Endodermal cell (in vitro differentiated cells): ENCODE measurements around the gene BTBD19. TPM values are rescaled to one million over a fixed set of nuclear protein-coding genes. Genes with fewer than 3 reads are reported as not detected.

Experiments
- DNase-seq: peaks from one replicate; pipeline ENCODE4 v3.0.0-alpha.2; 2017
- H3K27ac ChIP-seq: 2 replicates; pipeline ENCODE4 v1.5.1; 2013; ENCODE audit warnings: mild to moderate bottlenecking, low read depth, low read length, moderate library complexity
- H3K27me3 ChIP-seq: 2 replicates; pipeline ENCODE4 v1.6.1; 2013; ENCODE audit warnings: mild to moderate bottlenecking, low read length, moderate library complexity; ENCODE audit not compliant: insufficient read depth, control insufficient read depth, poor library complexity, severe bottlenecking
- H3K36me3 ChIP-seq: 2 replicates; pipeline ENCODE4 v1.7.0; 2013; ENCODE audit warnings: mild to moderate bottlenecking, low read length, moderate library complexity; ENCODE audit not compliant: control insufficient read depth, insufficient read depth
- H3K4me1 ChIP-seq: one replicate; pipeline ENCODE4 v1.7.0; 2013; ENCODE audit warnings: low read length; ENCODE audit not compliant: control insufficient read depth, insufficient read depth
- H3K4me3 ChIP-seq: 2 replicates; pipeline ENCODE4 v1.5.1; 2013; ENCODE audit warnings: mild to moderate bottlenecking, low read length, moderate library complexity
- H3K9ac ChIP-seq: 2 replicates; pipeline ENCODE4 v1.6.1; 2013; ENCODE audit warnings: mild to moderate bottlenecking, low read length, moderate library complexity; ENCODE audit not compliant: poor library complexity, severe bottlenecking; ENCODE audit errors: extremely low read depth
- H3K9me3 ChIP-seq: 2 replicates; pipeline ENCODE4 v1.6.1; 2013; ENCODE audit warnings: mild to moderate bottlenecking, low read length, moderate library complexity; ENCODE audit not compliant: control insufficient read depth
- H3K27ac Mint-ChIP-seq: 2 replicates; pipeline ENCODE4 v1.8.0; 2020; ENCODE audit warnings: mixed read lengths
- H3K27me3 Mint-ChIP-seq: 2 replicates; pipeline ENCODE4 v1.8.0; 2021; ENCODE audit warnings: mild to moderate bottlenecking, mixed read lengths; ENCODE audit not compliant: insufficient read depth
- H3K36me3 Mint-ChIP-seq: 2 replicates; pipeline ENCODE4 v1.8.0; 2020; ENCODE audit warnings: low read depth, mixed read lengths
- H3K4me1 Mint-ChIP-seq: 2 replicates; pipeline ENCODE4 v1.8.0; 2020; ENCODE audit warnings: mixed read lengths
- H3K4me3 Mint-ChIP-seq: 2 replicates; pipeline ENCODE4 v1.8.0; 2020; ENCODE audit warnings: mild to moderate bottlenecking, moderate library complexity, mixed read lengths
- H3K9me3 Mint-ChIP-seq: 2 replicates; pipeline ENCODE4 v1.8.0; 2020; ENCODE audit warnings: mild to moderate bottlenecking, mixed read lengths
- CTCF ChIP-seq: fragments of 200-600 bp; sonication (generic); conservative IDR thresholded peaks from 2 replicates; pipeline ENCODE4 v1.5.0; 2021; ENCODE audit warnings: antibody characterized with exemption, mild to moderate bottlenecking
- WGBS, 2 experiments: methylation state at CpG; one replicate each; pipeline versions ENCODE4 v1.1.5 to v1.1.7; 2013; ENCODE audit warnings: missing lambda C conversion rate in 2 of 2, mixed read lengths in 1 of 2; ENCODE audit not compliant: insufficient coverage in 1 of 2, insufficient read length in 1 of 2; 5-methylcytosine and 5-hydroxymethylcytosine counted together
- total RNA-seq, 2 donors: library from RNA; stranded (reverse); fragmentation: NEBNext Ultra II Directional in 1 of 2; extraction: Animal tissue kit (Norgen Biotek cat#: 25700) in 1 of 2; gene quantifications; 2 replicates in 1 of 2; 3 replicates in 1 of 2; pipeline ENCODE4 v1.2.1, GENCODE V29; 2021

The BTBD19 gene
- total RNA-seq, 2 donors from 2014 or later = 7.4 to 7.9 TPM

GRCh38 chr1:44829506-44830384 lies 21.4 kb downstream of the BTBD19 start:
- Histone ChIP-seq H3K4me1 (no peaks in the 10 kb centered on the region), H3K36me3 (no peaks in the 10 kb centered on the region), H3K4me3 (no peak overlapping the region), H3K27me3 (no peaks in the 10 kb centered on the region), H3K9ac (no peak overlapping the region), H3K9me3 (no peaks in the 10 kb centered on the region), H3K27ac (no peak overlapping the region)
- Mint-ChIP-seq H3K27ac (no peak overlapping the region), H3K27me3 (no peaks in the 10 kb centered on the region), H3K9me3 (no peaks in the 10 kb centered on the region), H3K4me1 (peaks cover 14% of the 10 kb centered on the region), H3K36me3 (no peaks in the 10 kb centered on the region), H3K4me3 (no peak overlapping the region)
- peak; percentile 44 for DNase-seq
- 84 to 91% methylated on average over 7 to 12 of the region's 12 CpGs for WGBS, 2 experiments
- no peak for TF ChIP-seq CTCF

GRCh38 chr1:44830900-44831304 lies 22.6 kb downstream of the BTBD19 start:
- DNase-seq = peak; percentile 54
- H3K4me1 ChIP-seq = no peaks in the 10 kb centered on the region
- TF ChIP-seq CTCF = peak; percentile 28
- no peak overlapping the region for H3K4me3 ChIP-seq
- no peaks in the 10 kb centered on the region for H3K36me3 ChIP-seq
- Mint-ChIP-seq H3K27me3 (no peaks in the 10 kb centered on the region), H3K27ac (no peak overlapping the region), H3K9me3 (no peaks in the 10 kb centered on the region), H3K36me3 (no peaks in the 10 kb centered on the region), H3K4me3 (no peak overlapping the region), H3K4me1 (peaks cover 14% of the 10 kb centered on the region)
- no peak overlapping the region for H3K27ac ChIP-seq
- H3K9ac ChIP-seq = no peak overlapping the region
- H3K27me3 ChIP-seq = no peaks in the 10 kb centered on the region
- 92 to 95% methylated on average over 4 to 10 of the region's 10 CpGs for WGBS, 2 experiments
- no peaks in the 10 kb centered on the region for H3K9me3 ChIP-seq

- Mint-ChIP-seq H3K27ac (no peak overlapping the region), H3K4me3 (no peak overlapping the region), H3K27me3 (no peaks in the 10 kb centered on the region), H3K9me3 (no peaks in the 10 kb centered on the region), H3K4me1 (peaks cover 14% of the 10 kb centered on the region), H3K36me3 (no peaks in the 10 kb centered on the region)
- DNase-seq = peak; percentile 52
- H3K4me1 ChIP-seq = no peaks in the 10 kb centered on the region
- no peak overlapping the region for H3K9ac ChIP-seq
- no peaks in the 10 kb centered on the region for H3K9me3 ChIP-seq
- 74 to 82% methylated on average over 6 to 9 of the region's 9 CpGs for WGBS, 2 experiments
- no peak overlapping the region for H3K27ac ChIP-seq
- no peaks in the 10 kb centered on the region for H3K27me3 ChIP-seq
- H3K4me3 ChIP-seq = no peak overlapping the region
- TF ChIP-seq CTCF = no peak
- H3K36me3 ChIP-seq = no peaks in the 10 kb centered on the region
These were observed 23.2 kb downstream of the BTBD19 start for GRCh38 chr1:44831516-44831915.
